Adrenal gland (tissue), 12 donors: Measurements from ENCODE around the gene GLP2R. TPM values are rescaled to one million over a fixed set of nuclear protein-coding genes. Genes with fewer than 3 reads are reported as not detected.

Source experiments
- DNase-seq, 7 donors: peaks; one replicate each; pipeline ENCODE4 v3.0.0-alpha.2; 2019 to 2020
- H3K27ac ChIP-seq, 5 donors: fragments of 200-600 bp; sonication (generic) in 4 of 5; 1 replicate in 3 of 5; 2 replicates in 2 of 5; pipeline versions ENCODE4 v1.5.1 to v1.8.0; 2016 to 2020; ENCODE audit warnings: mild to moderate bottlenecking in 1 of 5
- H3K27me3 ChIP-seq: fragments of 200-600 bp; 2 replicates; pipeline ENCODE4 v1.8.0; 2021
- H3K36me3 ChIP-seq, 2 donors: fragments of 200-600 bp; replicated peaks in 1 of 2; 1 replicate in 1 of 2; 2 replicates in 1 of 2; pipeline versions ENCODE4 v1.5.1 to v1.8.0; 2018 to 2022
- H3K4me1 ChIP-seq, 2 donors: fragments of 200-600 bp; replicated peaks in 1 of 2; 1 replicate in 1 of 2; 2 replicates in 1 of 2; pipeline versions ENCODE4 v1.5.1 to v1.8.0; 2018 to 2021
- H3K4me3 ChIP-seq, 4 donors: fragments of 200-600 bp; sonication (generic) in 3 of 4; one replicate each; pipeline ENCODE4 v1.5.1; 2016 to 2018
- H3K9me3 ChIP-seq, 3 donors: fragments of 200-600 bp; sonication (generic) in 1 of 3; replicated peaks in 1 of 3; 1 replicate in 2 of 3; 2 replicates in 1 of 3; pipeline versions ENCODE4 v1.5.1 to v1.8.0; 2016 to 2021
- CTCF ChIP-seq, 6 experiments: fragments of 450-650 bp in 4 of 6; fragments of 200-600 bp in 2 of 6; sonication (generic) in 1 of 6; IDR thresholded peaks; 1 replicate in 5 of 6; 2 replicates in 1 of 6; pipeline versions ENCODE4 v1.5.1 to v1.8.0; 2016 to 2021; ENCODE audit warnings: antibody characterized with exemption in 6 of 6, mild to moderate bottlenecking in 2 of 6, moderate library complexity in 1 of 6
- POLR2A ChIP-seq, 2 donors: fragments of 450-650 bp; IDR thresholded peaks; one replicate each; pipeline ENCODE4 v1.6.1; 2017; ENCODE audit warnings: antibody characterized with exemption in 2 of 2, mild to moderate bottlenecking in 2 of 2, moderate library complexity in 1 of 2
- WGBS, 4 donors: extraction: QIAGEN DNeasy Blood & Tissue Kit in 2 of 4; methylation state at CpG; one replicate each; pipeline versions ENCODE4 v1.1.5 to v1.1.7; 2013 to 2017; 5-methylcytosine and 5-hydroxymethylcytosine counted together
- intact Hi-C, 2 donors: fragments of 100-400 bp; cut with DNase I; formaldehyde crosslinking; loops; one replicate each; pipeline versions ENCODE4 v1.14.1 to v1.15.0; 2022 to 2023
- polyA plus RNA-seq, 3 donors: library from polyadenylated mRNA; stranded (reverse); fragments of 200-250 nt in 2 of 3; fragments of 350-450 nt in 1 of 3; fragmentation: Illumina TruSeq in 1 of 3; extraction: RNeasy Lipid Tissue Mini Kit (QIAGEN cat#74804) in 1 of 3; gene quantifications; one replicate each; pipeline ENCODE4 v1.2.3, GENCODE V29; 2013 to 2014
- total RNA-seq, 9 donors: library from RNA; depleted of rRNA in 4 of 9; stranded (reverse); fragments of >200 nt in 4 of 9; fragments of 120-200 nt in 1 of 9; fragmentation: NEBNext Ultra II Directional in 1 of 9; extraction: Animal tissue kit (Norgen Biotek cat#: 25700) in 1 of 9; gene quantifications; one replicate each; pipeline versions ENCODE4 v1.1.0 to v1.2.4, GENCODE V29; 2013 to 2023
- donor health status: healthy with polysubstance abuse.
- donor health status: Bipolar disorder and iron deficiency.
- donor health status: DM: yes; HTN: yes; CAD: no.
- donor health status: DM: no; HTN: no; CAD: no.
- donor health status: DM: no; HTN: no; CAD: no.
- donor health status: DM: yes; HTN: yes; CAD: no.

The GLP2R gene
- total and polyA plus RNA-seq, 12 donors, result 0.07 to 1.2 (median 0.35) TPM; not detected in 1

- H3K4me3 ChIP-seq, result no peak overlapping the region
- H3K4me1 ChIP-seq, result no peaks in the 10 kb centered on the region
- no peak overlapping the region for H3K27ac ChIP-seq
- DNase-seq, result no peak
- TF ChIP-seq CTCF (IDR thresholded peaks at IDR 0.05) (no peak), POLR2A (IDR thresholded peaks at IDR 0.05) (no peak)
- no peaks in the 10 kb centered on the region for H3K36me3 ChIP-seq
- H3K9me3 ChIP-seq, result no peaks in the 10 kb centered on the region
- intact Hi-C loops, result no loop called here
- 68 to 83% (median 73%) methylated on average over 1 to 13 of the region's 13 CpGs for WGBS, 4 donors
- no peaks in the 10 kb centered on the region for H3K27me3 ChIP-seq
Measured at GRCh38 chr17:9802294-9802693, 23.4 kb upstream of the GLP2R start.

DNA sequence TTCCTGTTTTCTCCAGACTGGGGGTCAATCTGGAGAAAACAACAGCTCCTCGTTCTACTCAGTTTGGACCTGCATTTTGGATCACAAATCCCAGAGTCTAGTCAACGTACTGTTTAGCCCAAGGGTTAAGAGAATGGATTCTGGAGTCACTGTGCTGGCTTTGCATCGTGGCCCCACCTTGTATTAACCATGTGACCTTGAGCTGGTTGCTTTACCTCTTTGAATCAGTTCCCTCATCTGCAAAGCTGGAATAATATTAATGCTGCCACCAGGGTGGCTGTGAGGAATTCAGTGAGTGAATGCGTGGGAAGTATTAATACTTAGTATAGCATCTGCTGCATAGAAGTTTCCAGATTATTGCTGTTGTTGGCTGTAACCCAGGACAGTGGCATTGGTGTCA, 23.0 kb upstream of the GLP2R start:
- TF ChIP-seq POLR2A (IDR thresholded peaks at IDR 0.05) (no peak), CTCF (IDR thresholded peaks at IDR 0.05) (no peak)
- DNase-seq, result no peak
- H3K9me3 ChIP-seq, result no peaks in the 10 kb centered on the region
- intact Hi-C loops, result no loop called here
- H3K27ac ChIP-seq, result no peak overlapping the region
- H3K4me3 ChIP-seq, result no peak overlapping the region
- no peaks in the 10 kb centered on the region for H3K27me3 ChIP-seq
- whole genome bisulfite sequencing, 4 donors, result 43 to 72% (median 55%) methylated on average over 2 to 4 of the region's 4 CpGs
- no peaks in the 10 kb centered on the region for H3K4me1 ChIP-seq
- H3K36me3 ChIP-seq, result no peaks in the 10 kb centered on the region

DNA sequence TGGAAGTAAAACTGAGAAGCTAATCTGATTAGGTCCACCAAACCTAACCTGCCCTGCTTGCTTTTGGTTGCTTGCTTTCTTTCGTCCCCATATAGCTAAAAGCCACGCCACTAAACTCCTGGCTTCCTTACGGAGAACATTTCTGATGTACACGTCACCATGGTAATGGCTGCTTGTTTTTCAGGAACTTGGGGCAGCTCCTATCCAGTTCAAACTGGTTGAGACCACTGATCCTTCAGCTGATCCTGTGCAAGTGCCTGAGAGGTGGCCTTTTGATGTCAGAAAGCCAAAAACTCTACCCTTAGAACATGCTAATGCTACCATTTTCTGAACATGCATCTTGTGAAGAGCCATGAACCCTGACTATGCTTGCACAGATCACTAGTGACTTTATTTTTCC, 20.0 kb upstream of the GLP2R start:
- WGBS, 4 donors, result 45 to 81% (median 59%) methylated on average over 4 of the region's 4 CpGs
- TF ChIP-seq POLR2A (IDR thresholded peaks at IDR 0.05) (no peak), CTCF (IDR thresholded peaks at IDR 0.05) (no peak)
- no peak overlapping the region for H3K27ac ChIP-seq
- intact Hi-C loops, result no loop called here
- no peak overlapping the region for H3K4me3 ChIP-seq
- H3K36me3 ChIP-seq, result no peaks in the 10 kb centered on the region
- H3K9me3 ChIP-seq, result no peaks in the 10 kb centered on the region
- DNase-seq, result no peak
- no peaks in the 10 kb centered on the region for H3K27me3 ChIP-seq
- no peaks in the 10 kb centered on the region for H3K4me1 ChIP-seq

DNA sequence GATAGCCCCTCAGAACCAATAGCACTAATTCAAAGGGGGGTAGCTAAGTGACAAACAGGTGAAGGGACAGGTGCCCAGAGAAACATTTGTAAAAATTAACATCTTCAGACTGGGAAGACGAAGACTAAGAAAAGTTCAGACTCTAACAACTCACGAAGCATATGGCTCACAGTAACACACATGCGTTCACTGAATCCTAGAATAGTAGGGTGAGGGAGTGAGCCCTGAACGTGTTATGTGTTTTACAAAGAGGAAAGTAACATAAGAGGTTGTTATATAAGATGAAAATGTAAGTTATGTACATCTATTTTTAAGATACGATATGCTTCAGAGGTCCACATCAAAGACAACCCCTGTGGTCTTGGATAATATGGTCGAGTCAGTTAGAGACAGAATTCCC, 19.0 kb upstream of the GLP2R start:
- H3K27ac ChIP-seq, result no peak overlapping the region
- H3K4me3 ChIP-seq, result no peak overlapping the region
- H3K9me3 ChIP-seq, result no peaks in the 10 kb centered on the region
- no peaks in the 10 kb centered on the region for H3K36me3 ChIP-seq
- intact Hi-C loops, result no loop called here
- WGBS, 4 donors, result 55 to 60% (median 59%) methylated on average over 6 of the region's 6 CpGs
- H3K27me3 ChIP-seq, result no peaks in the 10 kb centered on the region
- TF ChIP-seq POLR2A (IDR thresholded peaks at IDR 0.05) (no peak), CTCF (IDR thresholded peaks at IDR 0.05) (no peak)
- DNase-seq, result no peak
- H3K4me1 ChIP-seq, result no peaks in the 10 kb centered on the region
